Esophagus squamous epithelium (tissue), 4 donors: ENCODE results near the gene QDPR.

Experiments
- POLR2A ChIP-seq, 4 donors: fragments of 450-650 bp; IDR thresholded peaks; one replicate each; pipeline ENCODE4 v1.6.1; 2017; ENCODE audit warnings: antibody characterized with exemption in 4 of 4, mild to moderate bottlenecking in 4 of 4, moderate library complexity in 3 of 4
- TF ChIP-seq, protein P1 (sequence below), 6 experiments: fragments of 450-650 bp in 4 of 6; fragments of 200-600 bp in 2 of 6; sonication (generic) in 2 of 6; IDR thresholded peaks; one replicate each; pipeline ENCODE4 v1.5.1; 2016 to 2019; ENCODE audit warnings: antibody characterized with exemption in 6 of 6, mild to moderate bottlenecking in 4 of 6, moderate library complexity in 4 of 6

DNA sequence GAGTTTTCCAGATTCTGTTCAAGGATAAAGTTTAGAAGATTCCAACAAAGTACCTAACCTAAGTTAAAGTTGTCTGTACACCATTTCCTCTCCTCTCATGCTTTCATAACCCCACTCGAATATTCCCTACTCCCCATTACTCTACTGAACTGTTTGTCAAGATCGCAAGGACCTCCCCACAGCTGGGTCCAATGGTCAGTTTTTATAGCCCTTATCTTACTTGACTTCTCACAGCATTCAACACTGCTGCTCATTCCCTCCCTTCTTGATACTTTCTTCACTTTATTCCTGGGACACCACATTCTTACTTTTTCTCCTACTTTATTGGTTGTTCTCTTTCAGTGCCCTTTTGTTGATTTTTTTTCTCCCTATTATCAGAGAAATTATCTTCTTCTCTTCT lies 30.9 kb downstream of the QDPR start:
- TF ChIP-seq, protein P1, sequence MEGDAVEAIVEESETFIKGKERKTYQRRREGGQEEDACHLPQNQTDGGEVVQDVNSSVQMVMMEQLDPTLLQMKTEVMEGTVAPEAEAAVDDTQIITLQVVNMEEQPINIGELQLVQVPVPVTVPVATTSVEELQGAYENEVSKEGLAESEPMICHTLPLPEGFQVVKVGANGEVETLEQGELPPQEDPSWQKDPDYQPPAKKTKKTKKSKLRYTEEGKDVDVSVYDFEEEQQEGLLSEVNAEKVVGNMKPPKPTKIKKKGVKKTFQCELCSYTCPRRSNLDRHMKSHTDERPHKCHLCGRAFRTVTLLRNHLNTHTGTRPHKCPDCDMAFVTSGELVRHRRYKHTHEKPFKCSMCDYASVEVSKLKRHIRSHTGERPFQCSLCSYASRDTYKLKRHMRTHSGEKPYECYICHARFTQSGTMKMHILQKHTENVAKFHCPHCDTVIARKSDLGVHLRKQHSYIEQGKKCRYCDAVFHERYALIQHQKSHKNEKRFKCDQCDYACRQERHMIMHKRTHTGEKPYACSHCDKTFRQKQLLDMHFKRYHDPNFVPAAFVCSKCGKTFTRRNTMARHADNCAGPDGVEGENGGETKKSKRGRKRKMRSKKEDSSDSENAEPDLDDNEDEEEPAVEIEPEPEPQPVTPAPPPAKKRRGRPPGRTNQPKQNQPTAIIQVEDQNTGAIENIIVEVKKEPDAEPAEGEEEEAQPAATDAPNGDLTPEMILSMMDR (IDR thresholded peaks at IDR 0.05), result no peak
- TF ChIP-seq POLR2A (IDR thresholded peaks at IDR 0.05), result no peak
